WTC11 (cell line): Measurements from ENCODE around the gene SLC7A6OS. TPM values are rescaled to one million over a fixed set of nuclear protein-coding genes. Genes with fewer than 3 reads are reported as not detected.

Source experiments
- ATAC-seq: fragments of 200-7000 bp; cut with Tn5 transposase; 2 replicates; pipeline ENCODE4 v1.10.0; 2021; ENCODE audit warnings: mild to moderate bottlenecking, moderate library complexity
- CTCF ChIA-PET: fragments of 300-600 bp; sonication (Branson Sonifier 250); formaldehyde crosslinking; loops from one replicate; lab custom pipeline; 2021; ENCODE audit warnings: antibody characterized with exemption; lab: Charles Lee
- POLR2A ChIA-PET: fragments of 350-600 bp; sonication (Branson Sonifier 250); formaldehyde crosslinking; loops from one replicate; lab custom pipeline; 2021; ENCODE audit warnings: antibody characterized with exemption; lab: Charles Lee
- DNase-seq: peaks from one replicate; pipeline ENCODE4 v3.0.0; 2021; ENCODE audit warnings: low spot score
- H3K27ac Mint-ChIP-seq: 2 replicates; pipeline ENCODE4 v1.8.0; 2021; ENCODE audit warnings: mixed read lengths
- H3K27me3 Mint-ChIP-seq: 2 replicates; pipeline ENCODE4 v1.8.0; 2021; ENCODE audit warnings: low read depth, mild to moderate bottlenecking, moderate library complexity, mixed read lengths
- H3K36me3 Mint-ChIP-seq: 2 replicates; pipeline ENCODE4 v1.8.0; 2021; ENCODE audit warnings: mixed read lengths
- H3K4me1 Mint-ChIP-seq: 2 replicates; pipeline ENCODE4 v1.8.0; 2022; ENCODE audit warnings: mixed read lengths
- H3K4me3 Mint-ChIP-seq: 2 replicates; pipeline ENCODE4 v1.8.0; 2021; ENCODE audit warnings: mild to moderate bottlenecking, moderate library complexity, mixed read lengths
- H3K9me3 Mint-ChIP-seq: 2 replicates; pipeline ENCODE4 v1.8.0; 2021; ENCODE audit warnings: mixed read lengths
- ATF1 ChIP-seq: sonication (generic); formaldehyde crosslinking; IDR thresholded peaks from 2 replicates; pipeline ENCODE4 v1.8.1; 2023; ENCODE audit warnings: mild to moderate bottlenecking, moderate library complexity, missing genetic modification reagents
- E2F4 ChIP-seq: sonication (generic); formaldehyde crosslinking; IDR thresholded peaks from 2 replicates; pipeline ENCODE4 v1.8.1; 2022; ENCODE audit warnings: low read depth, mild to moderate bottlenecking, moderate library complexity, missing genetic modification reagents, borderline replicate concordance
- E2F5 ChIP-seq: sonication (generic); formaldehyde crosslinking; IDR thresholded peaks from 2 replicates; pipeline ENCODE4 v1.8.1; 2022; ENCODE audit warnings: mild to moderate bottlenecking, moderate library complexity, missing genetic modification reagents
- ERG ChIP-seq: fragments of 250-450 bp; sonication (Bioruptor Pico); IDR thresholded peaks from 2 replicates; pipeline ENCODE4 v1.8.0; 2021; ENCODE audit warnings: mild to moderate bottlenecking
- ETV6 ChIP-seq: sonication (generic); formaldehyde crosslinking; IDR thresholded peaks from 2 replicates; pipeline ENCODE4 v1.8.1; 2022; ENCODE audit warnings: mild to moderate bottlenecking, missing genetic modification reagents
- KAT7 ChIP-seq: sonication (generic); formaldehyde crosslinking; IDR thresholded peaks from 2 replicates; pipeline ENCODE4 v1.8.1; 2023; ENCODE audit warnings: missing genetic modification reagents, mild to moderate bottlenecking, borderline replicate concordance
- MYBL2 ChIP-seq: sonication (generic); formaldehyde crosslinking; IDR thresholded peaks from 2 replicates; pipeline ENCODE4 v1.8.1; 2023; ENCODE audit warnings: mild to moderate bottlenecking, moderate library complexity, missing genetic modification reagents
- NFYB ChIP-seq: sonication (generic); formaldehyde crosslinking; conservative IDR thresholded peaks from 2 replicates; pipeline ENCODE4 v1.8.0; 2022; ENCODE audit warnings: low read depth, missing genetic modification reagents
- NR1H2 ChIP-seq: sonication (generic); formaldehyde crosslinking; IDR thresholded peaks from 2 replicates; pipeline ENCODE4 v1.9.0; 2021; ENCODE audit warnings: mild to moderate bottlenecking, moderate library complexity, missing genetic modification reagents
- NR2C2 ChIP-seq: sonication (generic); formaldehyde crosslinking; IDR thresholded peaks from 2 replicates; pipeline ENCODE4 v1.8.0; 2022; ENCODE audit warnings: mild to moderate bottlenecking, missing genetic modification reagents
- NR3C1 ChIP-seq: sonication (generic); formaldehyde crosslinking; conservative IDR thresholded peaks from 2 replicates; pipeline ENCODE4 v1.8.1; 2023; ENCODE audit warnings: low read depth, mild to moderate bottlenecking, missing genetic modification reagents
- OVOL2 ChIP-seq: fragments of 250-450 bp; sonication (Bioruptor Pico); IDR thresholded peaks from 2 replicates; pipeline ENCODE4 v1.9.0; 2021; ENCODE audit warnings: mild to moderate bottlenecking, borderline replicate concordance
- RORB ChIP-seq: fragments of 250-450 bp; sonication (Bioruptor Pico); IDR thresholded peaks from 2 replicates; pipeline ENCODE4 v1.9.0; 2021; ENCODE audit warnings: mild to moderate bottlenecking
- TCF7 ChIP-seq: sonication (generic); formaldehyde crosslinking; IDR thresholded peaks from 2 replicates; pipeline ENCODE4 v1.8.0; 2022; ENCODE audit warnings: mild to moderate bottlenecking, low read depth, missing genetic modification reagents, moderate library complexity
- ZNF219 ChIP-seq: sonication (generic); formaldehyde crosslinking; IDR thresholded peaks from 2 replicates; pipeline ENCODE4 v1.8.0; 2023; ENCODE audit warnings: missing genetic modification reagents, mild to moderate bottlenecking, borderline replicate concordance
- ZNF232 ChIP-seq: sonication (generic); formaldehyde crosslinking; IDR thresholded peaks from 2 replicates; pipeline ENCODE4 v1.8.0; 2022; ENCODE audit warnings: mild to moderate bottlenecking, missing genetic modification reagents
- ZNF416 ChIP-seq: fragments of 250-450 bp; sonication (Bioruptor Pico); IDR thresholded peaks from 2 replicates; pipeline ENCODE4 v1.9.0; 2021; ENCODE audit warnings: mild to moderate bottlenecking, inconsistent platforms
- total RNA-seq: library from RNA; stranded (reverse); gene quantifications from 3 replicates; pipeline ENCODE4 v1.2.3, GENCODE V29; 2021
- TF ChIP-seq, protein P1 (sequence below): sonication (generic); formaldehyde crosslinking; IDR thresholded peaks from 2 replicates; pipeline ENCODE4 v1.8.1; 2022; ENCODE audit warnings: mild to moderate bottlenecking, missing genetic modification reagents, moderate library complexity, borderline replicate concordance
- TF ChIP-seq, protein P2 (sequence below): fragments of 250-450 bp; sonication (Bioruptor Pico); IDR thresholded peaks from 2 replicates; pipeline ENCODE4 v1.9.0; 2021; ENCODE audit warnings: mild to moderate bottlenecking, borderline replicate concordance
- TF ChIP-seq, protein P3 (sequence below): sonication (generic); formaldehyde crosslinking; IDR thresholded peaks from 2 replicates; pipeline ENCODE4 v1.8.1; 2023; ENCODE audit warnings: mild to moderate bottlenecking, missing genetic modification reagents

The SLC7A6OS gene
- total RNA-seq, 1 experiment from 2014 or later: 22.6 TPM

- no peak for ATAC-seq
- Mint-ChIP-seq H3K27ac (no peak overlapping the region), H3K36me3 (0 out of 2 replicates have a peak, but pooled peaks cover 4% of the 10 kb centered on the region), H3K4me1 (no peaks in the 10 kb centered on the region), H3K9me3 (no peaks in the 10 kb centered on the region), H3K4me3 (no peak overlapping the region), H3K27me3 (no peaks in the 10 kb centered on the region)
- no peak for TF ChIP-seq ZNF416 (CRISPR knock-in tag)
- TF ChIP-seq KAT7 (CRISPR knock-in tag): no peak
- no peak for TF ChIP-seq NFYB
- TF ChIP-seq ZNF232 (CRISPR knock-in tag): no peak
- TF ChIP-seq ERG (CRISPR knock-in tag): no peak
- TF ChIP-seq, protein P1, sequence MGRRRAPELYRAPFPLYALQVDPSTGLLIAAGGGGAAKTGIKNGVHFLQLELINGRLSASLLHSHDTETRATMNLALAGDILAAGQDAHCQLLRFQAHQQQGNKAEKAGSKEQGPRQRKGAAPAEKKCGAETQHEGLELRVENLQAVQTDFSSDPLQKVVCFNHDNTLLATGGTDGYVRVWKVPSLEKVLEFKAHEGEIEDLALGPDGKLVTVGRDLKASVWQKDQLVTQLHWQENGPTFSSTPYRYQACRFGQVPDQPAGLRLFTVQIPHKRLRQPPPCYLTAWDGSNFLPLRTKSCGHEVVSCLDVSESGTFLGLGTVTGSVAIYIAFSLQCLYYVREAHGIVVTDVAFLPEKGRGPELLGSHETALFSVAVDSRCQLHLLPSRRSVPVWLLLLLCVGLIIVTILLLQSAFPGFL (CRISPR knock-in tag): no peak
- no peak for TF ChIP-seq NR2C2
- TF ChIP-seq MYBL2 (CRISPR knock-in tag): no peak
- no peak for TF ChIP-seq E2F4 (CRISPR knock-in tag)
- TF ChIP-seq OVOL2 (CRISPR knock-in tag): no peak
- CTCF ChIA-PET: interaction anchor here (0.7 to 2.9 kb wide), 2 partner anchors 10 to 12 kb away, joined by 3 to 20 read pairs; no protein-coding TSS in a partner anchor
- DNase-seq: no peak
- POLR2A ChIA-PET: no interaction called here
Observed at GRCh38 chr16:68251832-68252231, 58.9 kb downstream of the SLC7A6OS start.

GRCh38 chr16:68250951-68251350, 59.8 kb downstream of the SLC7A6OS start:
- Mint-ChIP-seq H3K36me3 (0 out of 2 replicates have a peak, but pooled peaks cover 4% of the 10 kb centered on the region), H3K4me3 (no peak overlapping the region), H3K9me3 (no peaks in the 10 kb centered on the region), H3K4me1 (peaks cover under 1% of the 10 kb centered on the region; the same call in 1 of the 2 replicates), H3K27me3 (peaks cover 6% of the 10 kb centered on the region), H3K27ac (no peak overlapping the region)
- POLR2A ChIA-PET: interaction anchor here (0.5 kb wide), 1 partner anchor 33 kb away, joined by 4 read pairs; no protein-coding TSS in a partner anchor
- no peak for ATAC-seq
- DNase-seq: no peak
- CTCF ChIA-PET: interaction anchor here (1.1 to 2.9 kb wide), 2 partner anchors 11 to 13 kb away, joined by 3 to 20 read pairs; partner anchors contain the start of gene SLC7A6
- TF ChIP-seq E2F5 (CRISPR knock-in tag) (no peak), RORB (no peak), MYBL2 (CRISPR knock-in tag) (no peak), TCF7 (no peak), NR1H2 (CRISPR knock-in tag) (no peak), ATF1 (CRISPR knock-in tag) (no peak), ZNF219 (CRISPR knock-in tag) (no peak), NR3C1 (no peak), ETV6 (no peak), E2F4 (CRISPR knock-in tag) (no peak)
- TF ChIP-seq, protein P1 (CRISPR knock-in tag): no peak
- TF ChIP-seq, protein P2, sequence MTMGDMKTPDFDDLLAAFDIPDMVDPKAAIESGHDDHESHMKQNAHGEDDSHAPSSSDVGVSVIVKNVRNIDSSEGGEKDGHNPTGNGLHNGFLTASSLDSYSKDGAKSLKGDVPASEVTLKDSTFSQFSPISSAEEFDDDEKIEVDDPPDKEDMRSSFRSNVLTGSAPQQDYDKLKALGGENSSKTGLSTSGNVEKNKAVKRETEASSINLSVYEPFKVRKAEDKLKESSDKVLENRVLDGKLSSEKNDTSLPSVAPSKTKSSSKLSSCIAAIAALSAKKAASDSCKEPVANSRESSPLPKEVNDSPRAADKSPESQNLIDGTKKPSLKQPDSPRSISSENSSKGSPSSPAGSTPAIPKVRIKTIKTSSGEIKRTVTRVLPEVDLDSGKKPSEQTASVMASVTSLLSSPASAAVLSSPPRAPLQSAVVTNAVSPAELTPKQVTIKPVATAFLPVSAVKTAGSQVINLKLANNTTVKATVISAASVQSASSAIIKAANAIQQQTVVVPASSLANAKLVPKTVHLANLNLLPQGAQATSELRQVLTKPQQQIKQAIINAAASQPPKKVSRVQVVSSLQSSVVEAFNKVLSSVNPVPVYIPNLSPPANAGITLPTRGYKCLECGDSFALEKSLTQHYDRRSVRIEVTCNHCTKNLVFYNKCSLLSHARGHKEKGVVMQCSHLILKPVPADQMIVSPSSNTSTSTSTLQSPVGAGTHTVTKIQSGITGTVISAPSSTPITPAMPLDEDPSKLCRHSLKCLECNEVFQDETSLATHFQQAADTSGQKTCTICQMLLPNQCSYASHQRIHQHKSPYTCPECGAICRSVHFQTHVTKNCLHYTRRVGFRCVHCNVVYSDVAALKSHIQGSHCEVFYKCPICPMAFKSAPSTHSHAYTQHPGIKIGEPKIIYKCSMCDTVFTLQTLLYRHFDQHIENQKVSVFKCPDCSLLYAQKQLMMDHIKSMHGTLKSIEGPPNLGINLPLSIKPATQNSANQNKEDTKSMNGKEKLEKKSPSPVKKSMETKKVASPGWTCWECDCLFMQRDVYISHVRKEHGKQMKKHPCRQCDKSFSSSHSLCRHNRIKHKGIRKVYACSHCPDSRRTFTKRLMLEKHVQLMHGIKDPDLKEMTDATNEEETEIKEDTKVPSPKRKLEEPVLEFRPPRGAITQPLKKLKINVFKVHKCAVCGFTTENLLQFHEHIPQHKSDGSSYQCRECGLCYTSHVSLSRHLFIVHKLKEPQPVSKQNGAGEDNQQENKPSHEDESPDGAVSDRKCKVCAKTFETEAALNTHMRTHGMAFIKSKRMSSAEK (CRISPR knock-in tag): no peak
- TF ChIP-seq, protein P3, sequence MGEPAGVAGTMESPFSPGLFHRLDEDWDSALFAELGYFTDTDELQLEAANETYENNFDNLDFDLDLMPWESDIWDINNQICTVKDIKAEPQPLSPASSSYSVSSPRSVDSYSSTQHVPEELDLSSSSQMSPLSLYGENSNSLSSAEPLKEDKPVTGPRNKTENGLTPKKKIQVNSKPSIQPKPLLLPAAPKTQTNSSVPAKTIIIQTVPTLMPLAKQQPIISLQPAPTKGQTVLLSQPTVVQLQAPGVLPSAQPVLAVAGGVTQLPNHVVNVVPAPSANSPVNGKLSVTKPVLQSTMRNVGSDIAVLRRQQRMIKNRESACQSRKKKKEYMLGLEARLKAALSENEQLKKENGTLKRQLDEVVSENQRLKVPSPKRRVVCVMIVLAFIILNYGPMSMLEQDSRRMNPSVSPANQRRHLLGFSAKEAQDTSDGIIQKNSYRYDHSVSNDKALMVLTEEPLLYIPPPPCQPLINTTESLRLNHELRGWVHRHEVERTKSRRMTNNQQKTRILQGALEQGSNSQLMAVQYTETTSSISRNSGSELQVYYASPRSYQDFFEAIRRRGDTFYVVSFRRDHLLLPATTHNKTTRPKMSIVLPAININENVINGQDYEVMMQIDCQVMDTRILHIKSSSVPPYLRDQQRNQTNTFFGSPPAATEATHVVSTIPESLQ: no peak
